Upper lobe of left lung (tissue), 6 donors: Measurements from ENCODE around the gene FGFRL1. TPM values are rescaled to one million over a fixed set of nuclear protein-coding genes. Genes with fewer than 3 reads are reported as not detected.

Source experiments
- ATAC-seq, 2 donors: fragments of 200-7000 bp; cut with Tn5 transposase; one replicate each; pipeline ENCODE4 v1.9.1; 2022; ENCODE audit warnings: mild to moderate bottlenecking in 2 of 2, moderate library complexity in 2 of 2; ENCODE audit not compliant: low FRiP score in 2 of 2
- DNase-seq, 2 donors: peaks; one replicate each; pipeline ENCODE4 v3.0.0-alpha.2; 2019 to 2020
- H3K27ac ChIP-seq, 4 donors: fragments of 200-600 bp; sonication (generic); one replicate each; pipeline ENCODE4 v1.5.1; 2016 to 2019
- H3K27me3 ChIP-seq, 4 donors: fragments of 200-600 bp; sonication (generic); one replicate each; pipeline ENCODE4 v1.5.1; 2017 to 2019
- H3K36me3 ChIP-seq, 4 donors: fragments of 200-600 bp; sonication (generic); one replicate each; pipeline ENCODE4 v1.5.1; 2016 to 2019
- H3K4me1 ChIP-seq, 4 donors: fragments of 200-600 bp; sonication (generic); one replicate each; pipeline ENCODE4 v1.5.1; 2018 to 2019
- H3K4me3 ChIP-seq, 4 donors: fragments of 200-600 bp; sonication (generic); one replicate each; pipeline ENCODE4 v1.5.1; 2017 to 2019; ENCODE audit warnings: mild to moderate bottlenecking in 2 of 4, moderate library complexity in 1 of 4
- H3K9me3 ChIP-seq, 4 donors: fragments of 200-600 bp; sonication (generic); one replicate each; pipeline ENCODE4 v1.5.1; 2018 to 2019
- CTCF ChIP-seq, 6 experiments: fragments of 450-650 bp in 4 of 6; fragments of 200-600 bp in 2 of 6; sonication (generic) in 2 of 6; IDR thresholded peaks; one replicate each; pipeline ENCODE4 v1.5.1; 2016 to 2019; ENCODE audit warnings: antibody characterized with exemption in 6 of 6
- EP300 ChIP-seq, 4 donors: sonication (generic); formaldehyde crosslinking; IDR thresholded peaks; one replicate each; pipeline ENCODE4 v1.5.1; 2017; ENCODE audit warnings: antibody characterized with exemption in 4 of 4, control low read depth in 2 of 4
- POLR2A ChIP-seq, 4 donors: fragments of 450-650 bp; IDR thresholded peaks; one replicate each; pipeline ENCODE4 v1.5.1; 2016 to 2017; ENCODE audit warnings: antibody characterized with exemption in 4 of 4, mild to moderate bottlenecking in 2 of 4
- POLR2AphosphoS5 ChIP-seq, 2 donors: sonication (generic); formaldehyde crosslinking; IDR thresholded peaks; one replicate each; pipeline ENCODE4 v1.5.1; 2017; ENCODE audit warnings: antibody characterized with exemption in 2 of 2
- WGBS, 2 donors: methylation state at CpG; one replicate each; pipeline ENCODE4 v1.1.5; 2017 to 2018; 5-methylcytosine and 5-hydroxymethylcytosine counted together
- total RNA-seq, 6 donors: library from RNA; depleted of rRNA in 4 of 6; stranded (reverse); fragments of >200 nt in 4 of 6; gene quantifications; one replicate each; pipeline versions ENCODE4 v1.1.0 to v1.2.1, GENCODE V29; 2016 to 2021
- donor health status: DM: no; HTN: no; CAD: no; lungs with moderate emphysema.
- donor health status: DM: no; HTN: yes; CAD: no; lungs with severe emphysema.

FGFRL1 gene
- total RNA-seq, 6 donors from 2014 or later, result 21.0 to 32.4 (median 25.6) TPM

GRCh38 chr4:978957-979701 lies 32.3 kb upstream of the FGFRL1 start:
- peaks cover 3 to 16% (median 9%) of the 10 kb centered on the region in 4 donors for H3K4me1 ChIP-seq
- no peak for TF ChIP-seq POLR2AphosphoS5 (IDR thresholded peaks at IDR 0.05)
- no peak for TF ChIP-seq EP300 (IDR thresholded peaks at IDR 0.05)
- TF ChIP-seq CTCF (IDR thresholded peaks at IDR 0.05), result no peak
- TF ChIP-seq POLR2A (IDR thresholded peaks at IDR 0.05), result no peak
- no peaks in the 10 kb centered on the region for H3K9me3 ChIP-seq
- no peaks in the 10 kb centered on the region for H3K27me3 ChIP-seq
- ATAC-seq (peak in 1 of 2 donors; percentile 49), DNase-seq (peak in 1 of 2 donors; percentile 58)
- H3K27ac ChIP-seq, result peak overlapping the region in 3 of 4 donors; percentile 15 to 62 (median 52)
- H3K4me3 ChIP-seq, result no peak overlapping the region
- no peaks in the 10 kb centered on the region for H3K36me3 ChIP-seq
- 36 to 39% methylated on average over 16 to 20 of the region's 20 CpGs for WGBS, 2 donors

- no peak overlapping the region for H3K4me3 ChIP-seq
- TF ChIP-seq POLR2A (IDR thresholded peaks at IDR 0.05) (no peak), POLR2AphosphoS5 (IDR thresholded peaks at IDR 0.05) (no peak), CTCF (IDR thresholded peaks at IDR 0.05) (no peak), EP300 (IDR thresholded peaks at IDR 0.05) (no peak)
- H3K36me3 ChIP-seq, result no peaks in the 10 kb centered on the region
- H3K27ac ChIP-seq, result no peak overlapping the region
- ATAC-seq (no peak), DNase-seq (peak in 1 of 2 donors; percentile 53)
- H3K27me3 ChIP-seq, result no peaks in the 10 kb centered on the region
- WGBS, 2 donors, result 91 to 94% methylated on average over 8 to 17 of the region's 17 CpGs
- peaks cover 19 to 38% (median 26%) of the 10 kb centered on the region in 4 donors for H3K4me1 ChIP-seq
- no peaks in the 10 kb centered on the region for H3K9me3 ChIP-seq
These were observed 29.1 kb upstream of the FGFRL1 start for GRCh38 chr4:982291-982690.

- WGBS, 2 donors, result 95 to 97% methylated on average over 15 of the region's 15 CpGs
- H3K4me3 ChIP-seq, result no peak overlapping the region
- ATAC-seq (no peak), DNase-seq (peak in 1 of 2 donors; percentile 50)
- H3K4me1 ChIP-seq, result peaks cover 24 to 44% (median 31%) of the 10 kb centered on the region in 4 donors
- no peaks in the 10 kb centered on the region for H3K27me3 ChIP-seq
- TF ChIP-seq POLR2AphosphoS5 (IDR thresholded peaks at IDR 0.05) (no peak), EP300 (IDR thresholded peaks at IDR 0.05) (no peak), CTCF (IDR thresholded peaks at IDR 0.05) (no peak), POLR2A (IDR thresholded peaks at IDR 0.05) (no peak)
- no peaks in the 10 kb centered on the region for H3K36me3 ChIP-seq
- H3K27ac ChIP-seq, result no peak overlapping the region
- H3K9me3 ChIP-seq, result no peaks in the 10 kb centered on the region
These were observed 28.6 kb upstream of the FGFRL1 start for GRCh38 chr4:982814-983213.

GRCh38 chr4:984336-985054 lies 26.9 kb upstream of the FGFRL1 start:
- Histone ChIP-seq H3K27ac (no peak overlapping the region), H3K9me3 (no peaks in the 10 kb centered on the region), H3K27me3 (no peaks in the 10 kb centered on the region), H3K36me3 (peaks cover 0 to 3% (median under 1%) of the 10 kb centered on the region in 4 donors), H3K4me1 (peaks cover 23 to 40% (median 31%) of the 10 kb centered on the region in 4 donors), H3K4me3 (peak overlapping the region in 3 of 4 donors; percentile 24 to 39 (median 37))
- 80 to 82% methylated on average over 15 of the region's 15 CpGs for WGBS, 2 donors
- ATAC-seq, result no peak
- no peak for DNase-seq
- TF ChIP-seq CTCF (IDR thresholded peaks at IDR 0.05), result no peak
- TF ChIP-seq POLR2A (IDR thresholded peaks at IDR 0.05), result no peak
- no peak for TF ChIP-seq EP300 (IDR thresholded peaks at IDR 0.05)
- no peak for TF ChIP-seq POLR2AphosphoS5 (IDR thresholded peaks at IDR 0.05)
